SK-N-SH (cell line): ENCODE data around the gene ZEB2. TPM values are rescaled to one million over a fixed set of nuclear protein-coding genes. Genes with fewer than 3 reads are reported as not detected.

Source experiments
- EP300 ChIP-seq, 2 experiments: IDR thresholded peaks; 2 replicates each; pipeline versions ENCODE4 v1.4.0 to v1.6.1; 2012; ENCODE audit warnings: borderline replicate concordance in 1 of 2, low read depth in 1 of 2, low read length in 1 of 2
- FOXJ3 ChIP-seq: sonication (generic); formaldehyde crosslinking; IDR thresholded peaks from 2 replicates; pipeline ENCODE4 v1.5.1; 2020; ENCODE audit warnings: mild to moderate bottlenecking, missing genetic modification reagents
- FOXM1 ChIP-seq: IDR thresholded peaks from 2 replicates; pipeline ENCODE4 v1.4.0; 2012; ENCODE audit warnings: low read depth, mild to moderate bottlenecking
- IRF3 ChIP-seq: fragments of 150-350 bp; IDR thresholded peaks from 2 replicates; pipeline ENCODE4 v1.6.1; 2016; ENCODE audit warnings: mild to moderate bottlenecking, low read depth, low read length
- JUND ChIP-seq: IDR thresholded peaks from 2 replicates; pipeline ENCODE4 v1.4.0; 2012
- MAX ChIP-seq: IDR thresholded peaks from 2 replicates; pipeline ENCODE4 v1.4.0; 2012; ENCODE audit warnings: low read depth
- MEF2A ChIP-seq: IDR thresholded peaks from 2 replicates; pipeline ENCODE4 v1.4.0; 2012; ENCODE audit warnings: low read depth, borderline replicate concordance
- MXI1 ChIP-seq: IDR thresholded peaks from 2 replicates; pipeline ENCODE4 v1.6.1; 2012; ENCODE audit warnings: mild to moderate bottlenecking, low read depth, low read length, improper control_type of control experiment
- POLR2AphosphoS5 ChIP-seq: IDR thresholded peaks from 2 replicates; pipeline ENCODE4 v1.6.1; 2012; ENCODE audit warnings: low read depth, low read length
- RAD21 ChIP-seq: IDR thresholded peaks from 2 replicates; pipeline ENCODE4 v1.6.1; 2012; ENCODE audit warnings: mild to moderate bottlenecking, low read length
- RCOR1 ChIP-seq: fragments of 150-350 bp; IDR thresholded peaks from 2 replicates; pipeline ENCODE4 v1.6.1; 2017; ENCODE audit warnings: antibody characterized with exemption, low read length
- RXRA ChIP-seq: IDR thresholded peaks from 2 replicates; pipeline ENCODE4 v1.4.0; 2012; ENCODE audit warnings: low read depth, mild to moderate bottlenecking, borderline replicate concordance
- SIN3A ChIP-seq: IDR thresholded peaks from 2 replicates; pipeline ENCODE4 v1.6.1; 2012; ENCODE audit warnings: low read depth, mild to moderate bottlenecking, low read length, moderate library complexity, borderline replicate concordance
- YY1 ChIP-seq: IDR thresholded peaks from 2 replicates; pipeline ENCODE4 v1.4.0; 2012; ENCODE audit warnings: low read depth, mild to moderate bottlenecking
- ZBTB33 ChIP-seq: IDR thresholded peaks from 2 replicates; pipeline ENCODE4 v1.4.0; 2012; ENCODE audit warnings: low read depth, borderline replicate concordance
- polyA plus RNA-seq, 3 experiments: library from polyadenylated mRNA; depleted of rRNA; stranded (reverse); fragments of >200 nt; gene quantifications; 2 replicates each; pipeline ENCODE4 v1.2.3, GENCODE V29; 2012
- TF ChIP-seq, protein P1 (sequence below): fragments of 150-350 bp; IDR thresholded peaks from 2 replicates; pipeline ENCODE4 v1.6.1; 2017; ENCODE audit warnings: antibody characterized with exemption, low read length, low read depth, borderline replicate concordance

The ZEB2 gene
- polyA plus RNA-seq, 1 of the 3 experiments (the other 2 are of a cell fraction): 16.3 TPM

DNA sequence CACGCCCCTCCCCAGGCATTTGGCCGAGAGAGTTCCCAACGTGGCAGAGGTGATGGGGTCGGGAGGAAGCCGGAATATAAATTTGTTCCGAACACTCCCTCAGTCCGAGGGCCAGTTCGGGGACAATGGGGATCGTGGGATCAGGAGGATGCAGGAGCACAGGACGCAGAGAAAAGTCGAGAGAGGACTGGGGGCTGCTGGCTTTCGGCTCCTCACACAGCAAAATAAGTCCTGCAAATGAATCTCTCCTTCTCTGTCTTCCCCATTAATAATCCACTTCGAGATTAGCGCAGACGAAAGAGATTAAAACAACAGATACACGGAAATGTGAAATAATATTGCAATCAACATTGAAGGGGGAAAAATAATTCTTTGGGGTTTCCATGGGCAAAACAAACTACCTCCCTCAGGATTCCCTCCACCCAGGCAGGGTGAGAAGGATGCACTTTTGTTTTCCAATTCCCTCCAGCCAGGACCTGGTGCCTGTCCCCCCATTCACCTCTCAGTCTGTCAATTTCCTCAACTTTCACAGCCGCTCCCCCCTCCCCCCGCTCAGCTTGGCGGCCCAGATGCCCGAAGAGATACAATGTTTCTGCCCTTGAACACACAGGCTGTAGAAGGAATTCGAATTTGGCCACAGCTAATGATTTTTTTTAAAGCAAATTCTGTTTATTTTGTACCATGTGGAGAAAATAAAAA lies 3.1 kb upstream of the ZEB2 start (continued):
- TF ChIP-seq MAX (no peak), MEF2A (no peak), IRF3 (no peak), ZBTB33 (no peak), FOXM1 (no peak), JUND (no peak), YY1 (no peak), RAD21 (0 out of 2 replicates have a peak, but pooled peaks have one; percentile 10), EP300 (IDR thresholded peaks at IDR 0.05; ENCODE audit: borderline replicate concordance in 1 of 2, low read depth in 1 of 2, low read length in 1 of 2) (peak in 1 of 2 experiments; percentile 46; a peak in 1 of 4 replicates), SIN3A (0 out of 2 replicates have a peak, but pooled peaks have one; percentile 36), MXI1 (peak; percentile 23; the same call in 1 of the 2 replicates), RCOR1 (0 out of 2 replicates have a peak, but pooled peaks have one; percentile 35), FOXJ3 (no peak), POLR2AphosphoS5 (no peak), RXRA (0 out of 2 replicates have a peak, but pooled peaks have one; percentile 18)
- TF ChIP-seq, protein P1, sequence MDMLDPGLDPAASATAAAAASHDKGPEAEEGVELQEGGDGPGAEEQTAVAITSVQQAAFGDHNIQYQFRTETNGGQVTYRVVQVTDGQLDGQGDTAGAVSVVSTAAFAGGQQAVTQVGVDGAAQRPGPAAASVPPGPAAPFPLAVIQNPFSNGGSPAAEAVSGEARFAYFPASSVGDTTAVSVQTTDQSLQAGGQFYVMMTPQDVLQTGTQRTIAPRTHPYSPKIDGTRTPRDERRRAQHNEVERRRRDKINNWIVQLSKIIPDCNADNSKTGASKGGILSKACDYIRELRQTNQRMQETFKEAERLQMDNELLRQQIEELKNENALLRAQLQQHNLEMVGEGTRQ: no peak
